Stomach (tissue), 4 donors: ENCODE data around the gene OR4N2.
"Not testable (repeated sequence)": the region's sequence is repeated elsewhere in the genome, so short reads cannot be mapped to it uniquely, and the experiment has no call there.

Source experiments
- CTCF ChIP-seq, 7 experiments: fragments of 450-650 bp in 4 of 7; fragments of 200-600 bp in 3 of 7; sonication (generic) in 3 of 7; IDR thresholded peaks; one replicate each; pipeline ENCODE4 v1.5.1; 2016 to 2019; ENCODE audit warnings: antibody characterized with exemption in 7 of 7, control low read depth in 2 of 7, mild to moderate bottlenecking in 1 of 7
- POLR2A ChIP-seq, 4 donors: fragments of 450-650 bp; IDR thresholded peaks; one replicate each; pipeline ENCODE4 v1.6.1; 2016; ENCODE audit warnings: antibody characterized with exemption in 4 of 4, control low read depth in 2 of 4, mild to moderate bottlenecking in 1 of 4, moderate library complexity in 1 of 4

DNA sequence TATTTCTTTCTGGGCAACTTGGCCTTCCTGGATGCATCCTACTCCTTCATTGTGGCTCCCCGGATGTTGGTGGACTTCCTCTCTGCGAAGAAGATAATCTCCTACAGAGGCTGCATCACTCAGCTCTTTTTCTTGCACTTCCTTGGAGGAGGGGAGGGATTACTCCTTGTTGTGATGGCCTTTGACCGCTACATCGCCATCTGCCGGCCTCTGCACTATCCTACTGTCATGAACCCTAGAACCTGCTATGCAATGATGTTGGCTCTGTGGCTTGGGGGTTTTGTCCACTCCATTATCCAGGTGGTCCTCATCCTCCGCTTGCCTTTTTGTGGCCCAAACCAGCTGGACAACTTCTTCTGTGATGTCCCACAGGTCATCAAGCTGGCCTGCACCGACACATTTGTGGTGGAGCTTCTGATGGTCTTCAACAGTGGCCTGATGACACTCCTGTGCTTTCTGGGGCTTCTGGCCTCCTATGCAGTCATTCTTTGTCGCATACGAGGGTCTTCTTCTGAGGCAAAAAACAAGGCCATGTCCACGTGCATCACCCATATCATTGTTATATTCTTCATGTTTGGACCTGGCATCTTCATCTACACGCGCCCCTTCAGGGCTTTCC, 24.2 kb downstream of the OR4N2 start:
- TF ChIP-seq CTCF, POLR2A (IDR thresholded peaks at IDR 0.05): not testable (repeated sequence)
